NCI-H226 (cell line): Measurements from ENCODE around the gene HAO2.

Experiments used
- DNase-seq: peaks from one replicate; pipeline ENCODE4 v3.0.0-alpha.2; 2015

The HAO2 gene

DNA sequence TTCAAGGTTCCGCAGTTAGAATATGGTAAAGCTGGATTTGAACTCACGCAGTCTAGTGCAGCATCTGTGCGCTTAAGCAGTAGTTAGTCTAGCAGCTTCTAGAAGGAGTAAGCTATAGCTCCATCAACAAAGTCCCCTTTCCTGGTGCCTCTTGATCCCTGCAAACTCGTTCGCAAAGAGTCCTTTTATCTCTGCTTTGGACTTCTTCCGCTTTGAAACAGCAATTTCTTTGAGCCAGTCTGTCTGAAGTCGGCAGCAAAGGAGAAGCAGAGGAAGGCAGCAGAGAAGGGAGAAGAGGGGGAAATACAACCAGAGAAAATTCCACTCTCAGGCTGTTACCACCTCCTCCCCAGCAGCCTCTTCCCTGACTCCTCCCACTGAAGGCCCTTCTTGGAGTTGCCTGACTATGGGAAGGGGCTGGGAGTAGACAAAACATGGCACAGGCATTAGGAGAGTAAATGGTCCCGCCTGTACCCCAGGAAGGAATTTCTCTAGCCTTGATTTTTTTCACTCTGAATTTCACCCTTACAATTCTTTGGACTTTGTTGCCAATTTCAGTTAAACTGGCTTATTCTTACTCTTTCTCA, 72.2 kb downstream of the HAO2 start:
- no peak for DNase-seq

DNA sequence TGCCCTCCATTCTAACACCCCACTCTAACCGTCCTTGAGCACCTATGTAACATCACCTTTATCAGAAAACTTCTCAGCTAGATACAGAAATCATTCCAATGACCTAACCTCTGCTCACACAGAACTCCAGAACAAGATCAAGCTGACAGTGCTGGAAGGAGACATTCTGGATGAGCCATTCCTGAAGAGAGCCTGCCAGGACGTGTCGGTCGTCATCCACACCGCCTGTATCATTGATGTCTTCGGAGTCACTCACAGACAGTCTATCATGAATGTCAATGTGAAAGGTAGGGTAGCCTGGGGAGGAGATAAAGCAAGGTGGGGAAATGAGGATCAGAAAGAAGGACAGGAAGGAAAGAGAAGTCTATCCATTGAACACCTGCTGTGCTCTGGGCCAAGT, 74.2 kb downstream of the HAO2 start:
- no peak for DNase-seq
